Endothelial cell of umbilical vein (primary cell): ENCODE measurements around the gene GPR137. TPM values are rescaled to one million over a fixed set of nuclear protein-coding genes. Genes with fewer than 3 reads are reported as not detected.

ENCODE experiments used
- BruUV-seq: library from RNA; stranded (reverse); fragments of 400-500 nt; replicated peaks from 2 replicates; lab custom pipeline; 2021; lab: Mats Ljungman, UMichigan
- CTCF ChIA-PET: fragments of 300-600, 350-600 bp; sonication (Branson Sonifier 250); formaldehyde crosslinking; loops from one replicate; lab custom pipeline; 2021; ENCODE audit warnings: antibody characterized with exemption, inconsistent platforms; lab: Charles Lee
- POLR2A ChIA-PET: fragments of 300-600, 350-600 bp; sonication (Branson Sonifier 250); formaldehyde crosslinking; loops from one replicate; lab custom pipeline; 2021; ENCODE audit warnings: antibody characterized with exemption, inconsistent platforms; lab: Charles Lee
- DNase-seq: peaks from one replicate; pipeline ENCODE4 v3.0.0-alpha.2; 2011; ENCODE audit warnings: low read depth, low spot score
- FAIRE-seq: peaks from 2 replicates; lab custom pipeline; 2011; peaks lifted over from hg19 to GRCh38; lab: Jason Lieb, UNC
- H2AFZ ChIP-seq: 2 replicates; pipeline ENCODE4 v1.6.0; 2012; ENCODE audit warnings: low read depth, low read length, control low read depth, inconsistent platforms
- H3K27ac ChIP-seq: 2 replicates; pipeline ENCODE4 v1.5.1; 2011; ENCODE audit warnings: low read depth, mild to moderate bottlenecking, control low read depth, low read length, moderate library complexity; ENCODE audit not compliant: insufficient read depth
- H3K27me3 ChIP-seq, 2 experiments: 2 replicates each; pipeline versions ENCODE4 v1.6.0 to v1.6.1; 2011; ENCODE audit warnings: low read length in 2 of 2, mixed read lengths in 1 of 2; ENCODE audit not compliant: control insufficient read depth in 2 of 2, insufficient read depth in 2 of 2
- H3K36me3 ChIP-seq, 2 experiments: 2 replicates in 1 of 2; 3 replicates in 1 of 2; pipeline ENCODE4 v1.5.1; 2011; ENCODE audit warnings: low read length in 2 of 2, mild to moderate bottlenecking in 1 of 2, moderate library complexity in 1 of 2; ENCODE audit not compliant: control insufficient read depth in 2 of 2, insufficient read depth in 2 of 2; ENCODE audit errors: extremely low read depth in 1 of 2
- H3K4me1 ChIP-seq: 3 replicates; pipeline ENCODE4 v1.5.1; 2011; ENCODE audit warnings: mild to moderate bottlenecking, low read length; ENCODE audit not compliant: control insufficient read depth, insufficient read depth; ENCODE audit errors: extremely low read depth
- H3K4me2 ChIP-seq: 2 replicates; pipeline ENCODE4 v1.6.1; 2011; ENCODE audit warnings: low read length, control low read depth, mixed read lengths; ENCODE audit not compliant: insufficient read depth
- H3K4me3 ChIP-seq, 3 experiments: fragments of 200-600 bp in 1 of 3; sonication (generic), shearing (Covaris generic) in 1 of 3; replicated peaks in 1 of 3; 2 replicates each; pipeline ENCODE4 v1.5.1; 2011 to 2016; ENCODE audit warnings: control low read depth in 3 of 3, low read length in 3 of 3, mild to moderate bottlenecking in 2 of 3, inconsistent platforms in 1 of 3, low read depth in 1 of 3, moderate library complexity in 1 of 3; ENCODE audit not compliant: insufficient read depth in 1 of 3
- H3K79me2 ChIP-seq: 2 replicates; pipeline ENCODE4 v1.6.0; 2012; ENCODE audit warnings: low read length, inconsistent platforms; ENCODE audit not compliant: control insufficient read depth, insufficient read depth
- H3K9ac ChIP-seq: replicated peaks from 2 replicates; pipeline ENCODE3; 2011; ENCODE audit warnings: low read length, control low read depth; ENCODE audit not compliant: insufficient read depth; ENCODE audit errors: extremely low read depth
- H3K9me1 ChIP-seq: replicated peaks from 3 replicates; pipeline ENCODE4 v1.6.0; 2011; ENCODE audit warnings: mild to moderate bottlenecking, low read length; ENCODE audit not compliant: control insufficient read depth, insufficient read depth; ENCODE audit errors: extremely low read depth
- H3K9me3 ChIP-seq: replicated peaks from 2 replicates; pipeline ENCODE4 v1.5.1; 2012; ENCODE audit warnings: low read length, inconsistent platforms; ENCODE audit not compliant: control insufficient read depth, insufficient read depth
- H4K20me1 ChIP-seq: replicated peaks from 2 replicates; pipeline ENCODE3; 2011; ENCODE audit warnings: mild to moderate bottlenecking, low read length; ENCODE audit not compliant: control insufficient read depth, insufficient read depth; ENCODE audit errors: extremely low read depth
- EZH2 ChIP-seq: IDR thresholded peaks from 2 replicates; pipeline ENCODE4 v1.6.1; 2012; ENCODE audit warnings: borderline replicate concordance, low read depth, mild to moderate bottlenecking, moderate library complexity, low read length, inconsistent platforms; ENCODE audit not compliant: severe bottlenecking
- FOS ChIP-seq: IDR thresholded peaks from 2 replicates; pipeline ENCODE4 v1.6.1; 2011; ENCODE audit warnings: mild to moderate bottlenecking, low read length, moderate library complexity, borderline replicate concordance; ENCODE audit not compliant: insufficient read depth
- GATA2 ChIP-seq: IDR thresholded peaks from 2 replicates; pipeline ENCODE4 v1.7.0; 2011; ENCODE audit warnings: low read depth, mild to moderate bottlenecking, moderate library complexity, mixed read lengths, low read length; ENCODE audit not compliant: insufficient read length, insufficient read depth
- JUN ChIP-seq: IDR thresholded peaks from 2 replicates; pipeline ENCODE4 v1.6.1; 2011; ENCODE audit warnings: borderline replicate concordance, low read depth; ENCODE audit not compliant: insufficient read length, insufficient read depth
- MYC ChIP-seq: IDR thresholded peaks from one replicate; pipeline ENCODE4 v1.6.1; 2011; ENCODE audit warnings: mild to moderate bottlenecking, low read depth, low read length
- POLR2A ChIP-seq: IDR thresholded peaks from 2 replicates; pipeline ENCODE4 v1.6.1; 2012; ENCODE audit warnings: low read depth, mild to moderate bottlenecking, control low read depth, low read length
- POLR2AphosphoS5 ChIP-seq: IDR thresholded peaks from 2 replicates; pipeline ENCODE4 v1.6.1; 2012; ENCODE audit warnings: low read depth, mild to moderate bottlenecking, control low read depth, low read length, moderate library complexity; ENCODE audit not compliant: insufficient read depth
- dilution Hi-C: fragments of 300-500 bp; cut with MboI; formaldehyde crosslinking; loops from one replicate; pipeline ENCODE4 v1.15.0; 2019; ENCODE audit warnings: low sequenced_read_pairs; ENCODE audit not compliant: extremely low pct_ligation_motif_present
- intact Hi-C: fragments of 100-400 bp; cut with micrococcal nuclease; formaldehyde crosslinking; loops from one replicate; pipeline ENCODE4 v1.10.0; 2022
- polyA plus RNA-seq, 4 experiments: library from polyadenylated mRNA; depleted of rRNA in 3 of 4; stranded (reverse) in 3 of 4; unstranded in 1 of 4; fragments of >200 nt; gene quantifications; 2 replicates each; pipeline versions ENCODE4 v1.2.1 to v1.2.3, GENCODE V29; 2011 to 2012; ENCODE audit warnings: missing spikeins in 1 of 4
- total RNA-seq: library from RNA; stranded (reverse); gene quantifications from 2 replicates; pipeline ENCODE4 v1.2.3, GENCODE V29; 2021
- TF ChIP-seq, protein P1 (sequence below): IDR thresholded peaks from 2 replicates; pipeline ENCODE4 v1.6.1; 2011; ENCODE audit not compliant: insufficient read depth, insufficient read length
- TF ChIP-seq, protein P2 (sequence below), 2 donors: IDR thresholded peaks; 1 replicate in 1 of 2; 2 replicates in 1 of 2; pipeline ENCODE4 v1.5.1; 2011; ENCODE audit warnings: low read length in 2 of 2, mild to moderate bottlenecking in 2 of 2, moderate library complexity in 2 of 2, control low read depth in 1 of 2, inconsistent platforms in 1 of 2, low read depth in 1 of 2; ENCODE audit not compliant: insufficient read depth in 1 of 2; ENCODE audit errors: extremely low read depth in 1 of 2

The GPR137 gene
- total and polyA plus RNA-seq, 2 donors (not counting 3 experiments of a cell fraction or from before 2014, with no cell fraction given) = 40.9 to 42.5 TPM

DNA sequence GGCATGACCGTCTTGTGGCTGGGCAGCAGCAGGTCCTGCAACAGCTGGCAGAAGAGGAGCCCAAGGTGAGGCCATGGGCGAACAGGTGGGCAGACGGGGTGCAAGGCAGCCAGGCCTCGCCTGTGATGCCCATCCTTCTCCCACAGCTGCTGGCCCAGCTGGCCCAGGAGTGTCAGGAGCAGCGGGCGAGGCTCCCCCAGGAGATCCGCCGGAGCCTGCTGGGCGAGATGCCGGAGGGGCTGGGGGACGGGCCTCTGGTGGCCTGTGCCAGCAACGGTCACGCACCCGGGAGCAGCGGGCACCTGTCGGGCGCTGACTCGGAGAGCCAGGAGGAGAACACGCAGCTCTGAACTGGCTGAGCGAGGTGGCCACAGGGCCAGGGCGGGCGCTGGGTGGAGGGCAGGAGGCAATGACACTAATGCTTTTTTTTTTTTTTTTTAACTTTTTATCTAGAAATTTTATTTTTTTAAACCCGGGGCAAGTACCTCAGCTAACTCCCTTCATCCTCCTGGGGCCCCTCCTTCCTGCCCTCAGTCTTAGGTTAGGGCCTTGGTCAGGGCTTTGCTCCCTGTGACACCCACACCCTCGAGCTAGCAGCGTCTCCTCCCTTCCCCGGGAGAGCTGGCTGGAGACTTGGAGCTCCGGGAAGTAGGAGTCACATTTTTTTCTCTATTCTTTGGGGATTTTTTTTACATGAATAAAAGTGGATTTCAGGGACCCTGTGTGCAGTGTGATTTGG lies 18.3 kb upstream of the GPR137 start:
- Histone ChIP-seq H3K36me3 (peaks cover 2 to 14% of the 10 kb centered on the region in 2 experiments), H3K9me1 (no peaks in the 10 kb centered on the region), H3K4me3 (no peak overlapping the region), H3K9me3 (no peaks in the 10 kb centered on the region), H3K4me1 (peaks cover 53% of the 10 kb centered on the region), H2AFZ (no peak overlapping the region), H3K27ac (peak overlapping the region; percentile 76), H4K20me1 (no peaks in the 10 kb centered on the region), H3K79me2 (no peaks in the 10 kb centered on the region), H3K4me2 (peak overlapping the region; percentile 43), H3K27me3 (no peaks in the 10 kb centered on the region), H3K9ac (no peak overlapping the region)
- POLR2A ChIA-PET = interaction anchor here (0.7 to 2.6 kb wide), 3 partner anchors 22 to 62 kb away, joined by 3 to 10 read pairs (median 5); partner anchors contain the start of genes FERMT3 and PPP1R14B
- dilution Hi-C loops (no loop called here), intact Hi-C loops (no loop called here)
- CTCF ChIA-PET = interaction anchor here (0.7 to 5.6 kb wide), 9 partner anchors 9 to 88 kb away, joined by 3 to 60 read pairs (median 6); partner anchors contain the start of genes CATSPERZ, PLCB3 and PPP1R14B
- DNase-seq (no peak), FAIRE-seq (peak; percentile 24)
- no TSS peak for BruUV-seq
- TF ChIP-seq, protein P1, sequence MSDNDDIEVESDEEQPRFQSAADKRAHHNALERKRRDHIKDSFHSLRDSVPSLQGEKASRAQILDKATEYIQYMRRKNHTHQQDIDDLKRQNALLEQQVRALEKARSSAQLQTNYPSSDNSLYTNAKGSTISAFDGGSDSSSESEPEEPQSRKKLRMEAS = no peak
- no peak for TF ChIP-seq GATA2
- TF ChIP-seq, protein P2, sequence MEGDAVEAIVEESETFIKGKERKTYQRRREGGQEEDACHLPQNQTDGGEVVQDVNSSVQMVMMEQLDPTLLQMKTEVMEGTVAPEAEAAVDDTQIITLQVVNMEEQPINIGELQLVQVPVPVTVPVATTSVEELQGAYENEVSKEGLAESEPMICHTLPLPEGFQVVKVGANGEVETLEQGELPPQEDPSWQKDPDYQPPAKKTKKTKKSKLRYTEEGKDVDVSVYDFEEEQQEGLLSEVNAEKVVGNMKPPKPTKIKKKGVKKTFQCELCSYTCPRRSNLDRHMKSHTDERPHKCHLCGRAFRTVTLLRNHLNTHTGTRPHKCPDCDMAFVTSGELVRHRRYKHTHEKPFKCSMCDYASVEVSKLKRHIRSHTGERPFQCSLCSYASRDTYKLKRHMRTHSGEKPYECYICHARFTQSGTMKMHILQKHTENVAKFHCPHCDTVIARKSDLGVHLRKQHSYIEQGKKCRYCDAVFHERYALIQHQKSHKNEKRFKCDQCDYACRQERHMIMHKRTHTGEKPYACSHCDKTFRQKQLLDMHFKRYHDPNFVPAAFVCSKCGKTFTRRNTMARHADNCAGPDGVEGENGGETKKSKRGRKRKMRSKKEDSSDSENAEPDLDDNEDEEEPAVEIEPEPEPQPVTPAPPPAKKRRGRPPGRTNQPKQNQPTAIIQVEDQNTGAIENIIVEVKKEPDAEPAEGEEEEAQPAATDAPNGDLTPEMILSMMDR (IDR thresholded peaks at IDR 0.05; ENCODE audit: extremely low read depth in 1 of 2, insufficient read depth in 1 of 2, low read depth in 1 of 2, low read length in 2 of 2) = no peak
- no peak for TF ChIP-seq POLR2AphosphoS5
- TF ChIP-seq EZH2 = no peak
- TF ChIP-seq POLR2A = no peak
- no peak for TF ChIP-seq JUN
- TF ChIP-seq MYC = no peak
- TF ChIP-seq FOS = no peak
